Epidermal melanocyte (primary cell): ENCODE data around the gene PGAM2.

ENCODE experiments used
- DNase-seq: peaks from one replicate; pipeline ENCODE4 v3.0.0; 2011; ENCODE audit warnings: low spot score; ENCODE audit not compliant: insufficient read length

The PGAM2 gene

GRCh38 chr7:44065431-44066110, at the start of gene PGAM2:
TSS of gene PGAM2 (minus strand) at chr7:44065567. CDS start at chr7:44065529, 38 bp downstream.
- no peak for DNase-seq

- no peak for DNase-seq
Observed at GRCh38 chr7:44114586-44115310, 49.4 kb upstream of the PGAM2 start.

- DNase-seq, result peak; percentile 11
Observed at GRCh38 chr7:44113764-44114354, 48.5 kb upstream of the PGAM2 start.

- DNase-seq, result peak; percentile 13
Observed at GRCh38 chr7:44112997-44113763, 47.8 kb upstream of the PGAM2 start.

- DNase-seq, result peak; percentile 15
Observed at GRCh38 chr7:44112231-44112996, 47.0 kb upstream of the PGAM2 start.

GRCh38 chr7:44111761-44112160, 46.4 kb upstream of the PGAM2 start:
- DNase-seq, result no peak

GRCh38 chr7:44110719-44111635, 45.6 kb upstream of the PGAM2 start:
- peak; percentile 12 for DNase-seq

GRCh38 chr7:44109991-44110390, 44.6 kb upstream of the PGAM2 start:
- no peak for DNase-seq

GRCh38 chr7:44108768-44109750, 43.7 kb upstream of the PGAM2 start:
- DNase-seq, result no peak

- no peak for DNase-seq
Observed at GRCh38 chr7:44107961-44108767, 42.8 kb upstream of the PGAM2 start.

GRCh38 chr7:44107116-44107960, 42.0 kb upstream of the PGAM2 start:
- no peak for DNase-seq

- DNase-seq, result no peak
Observed at GRCh38 chr7:44106311-44107065, 41.1 kb upstream of the PGAM2 start.

- no peak for DNase-seq
Observed at GRCh38 chr7:44105832-44106231, 40.5 kb upstream of the PGAM2 start.

- peak; percentile 50 for DNase-seq
Observed at GRCh38 chr7:44104860-44105771, 39.7 kb upstream of the PGAM2 start.
